Measurements from ENCODE around the gene SMG9.

DNA sequence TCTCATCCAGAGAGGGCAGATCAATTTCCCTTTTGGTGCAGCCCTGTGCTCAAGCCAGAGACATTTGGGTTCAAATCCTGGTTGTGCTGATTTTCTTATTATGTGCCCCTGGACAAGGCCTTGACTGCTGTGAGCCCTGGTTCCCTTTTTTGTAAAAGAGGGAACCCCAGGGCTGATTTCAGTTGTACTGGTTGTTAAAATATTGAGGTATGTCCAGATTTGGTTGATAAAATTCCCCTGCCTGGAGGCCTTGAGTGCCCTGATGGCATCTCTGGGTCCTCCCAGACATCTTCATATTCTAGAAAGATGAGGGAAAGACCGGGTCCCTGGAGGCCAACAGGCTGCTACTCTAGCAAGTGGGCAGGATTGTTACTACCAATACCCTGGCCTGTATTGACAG is 70.4 kb downstream of the SMG9 start:
- TF ChIP-seq SMC3 (IDR thresholded peaks at IDR 0.05; ENCODE audit: low read depth, low read length) (no peak), RCOR1 (IDR thresholded peaks at IDR 0.05; ENCODE audit: insufficient replicate concordance, low read length) (no peak), RAD21 (IDR thresholded peaks at IDR 0.05; ENCODE audit: low read length) (no peak), MXI1 (IDR thresholded peaks at IDR 0.05; ENCODE audit: borderline replicate concordance, low read depth, low read length) (no peak), CEBPB (IDR thresholded peaks at IDR 0.05; ENCODE audit: low read depth, low read length) (no peak), POLR2A (IDR thresholded peaks at IDR 0.05; ENCODE audit: low read depth, low read length) (no peak)
- TF ChIP-seq, protein P1, sequence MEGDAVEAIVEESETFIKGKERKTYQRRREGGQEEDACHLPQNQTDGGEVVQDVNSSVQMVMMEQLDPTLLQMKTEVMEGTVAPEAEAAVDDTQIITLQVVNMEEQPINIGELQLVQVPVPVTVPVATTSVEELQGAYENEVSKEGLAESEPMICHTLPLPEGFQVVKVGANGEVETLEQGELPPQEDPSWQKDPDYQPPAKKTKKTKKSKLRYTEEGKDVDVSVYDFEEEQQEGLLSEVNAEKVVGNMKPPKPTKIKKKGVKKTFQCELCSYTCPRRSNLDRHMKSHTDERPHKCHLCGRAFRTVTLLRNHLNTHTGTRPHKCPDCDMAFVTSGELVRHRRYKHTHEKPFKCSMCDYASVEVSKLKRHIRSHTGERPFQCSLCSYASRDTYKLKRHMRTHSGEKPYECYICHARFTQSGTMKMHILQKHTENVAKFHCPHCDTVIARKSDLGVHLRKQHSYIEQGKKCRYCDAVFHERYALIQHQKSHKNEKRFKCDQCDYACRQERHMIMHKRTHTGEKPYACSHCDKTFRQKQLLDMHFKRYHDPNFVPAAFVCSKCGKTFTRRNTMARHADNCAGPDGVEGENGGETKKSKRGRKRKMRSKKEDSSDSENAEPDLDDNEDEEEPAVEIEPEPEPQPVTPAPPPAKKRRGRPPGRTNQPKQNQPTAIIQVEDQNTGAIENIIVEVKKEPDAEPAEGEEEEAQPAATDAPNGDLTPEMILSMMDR (conservative IDR thresholded peaks at IDR 0.05; ENCODE audit: low read depth, low read length): no peak
